Measurements from ENCODE around the gene ANO8.
A peak's percentile ranks its signal among the peaks of the same experiment; 100 is the strongest.

Gene ANO8

GRCh38 chr19:17306285-17306714 lies 28.4 kb downstream of the ANO8 start:
- peak overlapping the region; percentile 74 for H3K4me3 ChIP-seq (ENCODE audit: low read depth, low read length)
- no peak for DNase-seq (ENCODE audit: low read depth)
- no peak for TF ChIP-seq CTCF (IDR thresholded peaks at IDR 0.05; ENCODE audit: insufficient read depth, low read depth, low read length, missing control alignments)

GRCh38 chr19:17305517-17306284 lies 29.0 kb downstream of the ANO8 start, which contains the start of gene MRPL34:
MRPL34 (plus strand) TSS chr19:17305872; CDS start chr19:17305893, 21 bp downstream.
- peak; percentile 71 for TF ChIP-seq CTCF (IDR thresholded peaks at IDR 0.05; ENCODE audit: insufficient read depth, low read depth, low read length, missing control alignments)
- DNase-seq (ENCODE audit: low read depth) = peak; percentile 100
- H3K4me3 ChIP-seq (ENCODE audit: low read depth, low read length) = peak within 1 kb of the TSS; percentile 74

DNA sequence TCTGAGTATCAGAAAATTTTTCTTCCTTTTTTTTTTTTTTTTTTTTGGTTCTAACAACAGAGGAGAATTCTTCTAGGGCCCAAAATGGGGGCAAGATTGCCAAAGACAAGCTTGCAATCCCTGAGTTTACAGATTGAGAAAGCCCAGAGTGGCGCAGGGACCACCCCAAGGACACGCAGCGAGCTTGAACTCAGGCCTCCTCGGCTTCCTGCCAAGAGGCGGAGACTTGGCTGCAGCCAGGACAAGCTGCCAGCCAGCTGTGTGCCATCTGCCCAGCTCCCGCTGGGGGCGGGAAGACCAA lies 29.5 kb downstream of the ANO8 start:
- no peak for DNase-seq (ENCODE audit: low read depth)
- no peak for TF ChIP-seq CTCF (IDR thresholded peaks at IDR 0.05; ENCODE audit: insufficient read depth, low read depth, low read length, missing control alignments)
- peak overlapping the region; percentile 7; the same call in 1 of the 2 replicates for H3K4me3 ChIP-seq (ENCODE audit: low read depth, low read length)

DNA sequence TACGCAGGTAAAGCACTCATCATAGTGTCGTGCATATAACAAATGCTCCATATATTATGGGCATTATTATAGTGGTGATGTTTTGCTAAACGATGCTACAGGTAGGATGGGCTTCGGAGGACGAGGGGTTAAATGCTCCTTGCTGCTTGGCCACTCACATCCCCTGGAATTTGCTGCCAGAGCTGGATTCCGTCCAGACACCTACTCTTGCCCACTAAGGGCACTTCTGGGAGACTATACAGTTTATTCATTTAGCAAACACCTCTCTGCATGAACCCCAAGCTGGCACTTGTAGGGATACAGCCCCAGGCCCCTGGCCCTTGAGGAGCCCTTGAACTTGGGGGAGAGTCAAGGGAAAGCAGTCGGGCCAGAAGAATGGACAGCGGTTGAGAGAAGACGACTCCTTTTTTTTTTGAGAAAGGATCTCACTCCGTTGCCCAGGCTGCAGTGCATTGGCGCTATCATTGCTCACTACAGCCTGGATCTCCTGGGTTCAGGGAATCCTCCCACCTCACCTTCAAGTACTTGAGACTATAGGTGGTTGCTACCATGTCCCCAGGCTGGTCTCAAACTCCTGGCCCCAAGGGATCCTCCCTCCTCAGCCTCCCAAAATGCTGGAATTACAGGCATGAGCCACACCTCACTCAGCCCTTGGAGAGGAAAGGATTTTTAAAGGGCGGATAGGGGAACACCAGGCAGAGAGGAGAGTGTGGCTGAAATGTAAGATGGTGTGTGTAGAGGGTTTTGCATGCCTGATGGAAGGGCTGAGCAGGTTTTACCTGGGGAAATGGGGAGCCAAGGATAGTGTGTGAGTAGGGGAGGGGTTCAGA lies 30.1 kb downstream of the ANO8 start:
- TF ChIP-seq CTCF (IDR thresholded peaks at IDR 0.05; ENCODE audit: insufficient read depth, low read depth, low read length, missing control alignments) = no peak
- no peak overlapping the region for H3K4me3 ChIP-seq (ENCODE audit: low read depth, low read length)
- DNase-seq (ENCODE audit: low read depth) = no peak

- DNase-seq (ENCODE audit: low read depth) = no peak
- TF ChIP-seq CTCF (IDR thresholded peaks at IDR 0.05; ENCODE audit: insufficient read depth, low read depth, low read length, missing control alignments) = no peak
- no peak overlapping the region for H3K4me3 ChIP-seq (ENCODE audit: low read depth, low read length)
Observed at GRCh38 chr19:17303940-17304267, 30.8 kb downstream of the ANO8 start.

GRCh38 chr19:17303167-17303939 lies 31.3 kb downstream of the ANO8 start, which contains the start of gene ABHD8:
ABHD8 (minus strand) TSS chr19:17303425; CDS start chr19:17301616, 1,809 bp downstream.
- H3K4me3 ChIP-seq (ENCODE audit: low read depth, low read length) = peak within 1 kb of the TSS; percentile 82
- peak; percentile 36 for TF ChIP-seq CTCF (IDR thresholded peaks at IDR 0.05; ENCODE audit: insufficient read depth, low read depth, low read length, missing control alignments)
- DNase-seq (ENCODE audit: low read depth) = peak; percentile 98
